Fibroblast of lung (primary cell): ENCODE data around the gene HNRNPU.

Source experiments
- CTCF ChIP-seq, 2 donors: IDR thresholded peaks in 1 of 2; conservative IDR thresholded peaks in 1 of 2; 1 replicate in 1 of 2; 2 replicates in 1 of 2; pipeline ENCODE4 v1.5.1; 2011 to 2012; ENCODE audit warnings: low read length in 2 of 2, control low read depth in 1 of 2, inconsistent platforms in 1 of 2, low read depth in 1 of 2, mild to moderate bottlenecking in 1 of 2
- EZH2 ChIP-seq: IDR thresholded peaks from 2 replicates; pipeline ENCODE4 v1.5.1; 2012; ENCODE audit warnings: low read length, control low read depth, mild to moderate bottlenecking; ENCODE audit errors: missing control alignments

GRCh38 chr1:244854166-244854565 lies 10.2 kb downstream of the HNRNPU start:
- TF ChIP-seq CTCF (conservative IDR thresholded peaks at IDR 0.05 in 1 of 2, IDR thresholded peaks at IDR 0.05 in 1 of 2; ENCODE audit: low read depth in 1 of 2, low read length in 2 of 2) (no peak), EZH2 (no peak)
